GM21723 (cell line): Measurements from ENCODE around the gene SNRPA.

Source experiments
- ATAC-seq: cut with Tn5 transposase; IDR thresholded peaks from one replicate; pipeline ENCODE4 v1.9.1; 2021; ENCODE audit warnings: mild to moderate bottlenecking, moderate library complexity; ENCODE audit not compliant: unreplicated experiment

SNRPA gene

DNA sequence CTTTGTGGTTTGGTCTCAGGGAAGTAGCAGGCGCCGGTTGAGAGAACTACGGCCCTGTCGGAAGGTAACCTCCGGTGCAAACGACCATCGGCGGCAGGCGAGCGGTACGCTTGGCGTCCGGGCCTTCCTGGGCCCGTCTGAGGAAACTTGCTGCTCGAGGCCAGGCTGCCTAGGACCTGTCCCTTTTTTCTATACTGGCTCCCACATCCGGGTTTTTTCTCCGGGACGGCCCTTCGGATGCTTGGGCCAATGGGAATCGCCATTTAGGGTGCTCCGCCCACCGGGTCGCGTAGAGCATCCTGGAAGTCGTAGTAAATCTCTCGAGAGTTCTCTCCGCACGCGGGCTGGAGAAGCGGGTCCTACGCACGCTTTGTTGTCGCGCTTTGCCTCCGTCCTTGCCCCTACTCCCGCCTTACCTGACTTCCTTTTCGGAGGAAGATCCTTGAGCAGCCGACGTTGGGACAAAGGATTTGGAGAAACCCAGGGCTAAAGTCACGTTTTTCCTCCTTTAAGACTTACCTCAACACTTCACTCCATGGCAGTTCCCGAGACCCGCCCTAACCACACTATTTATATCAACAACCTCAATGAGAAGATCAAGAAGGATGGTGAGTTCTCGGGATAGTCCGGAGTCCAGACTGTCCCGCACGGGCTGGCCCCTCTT, at the start of gene SNRPA:
SNRPA (plus strand) TSS at position 330 of the 664 bp plus-strand sequence; CDS start at position 536, 206 bp downstream.
- peak; percentile 57 for ATAC-seq

GRCh38 chr19:40701758-40702157, 49.2 kb upstream of the SNRPA start:
- ATAC-seq, result no peak

DNA sequence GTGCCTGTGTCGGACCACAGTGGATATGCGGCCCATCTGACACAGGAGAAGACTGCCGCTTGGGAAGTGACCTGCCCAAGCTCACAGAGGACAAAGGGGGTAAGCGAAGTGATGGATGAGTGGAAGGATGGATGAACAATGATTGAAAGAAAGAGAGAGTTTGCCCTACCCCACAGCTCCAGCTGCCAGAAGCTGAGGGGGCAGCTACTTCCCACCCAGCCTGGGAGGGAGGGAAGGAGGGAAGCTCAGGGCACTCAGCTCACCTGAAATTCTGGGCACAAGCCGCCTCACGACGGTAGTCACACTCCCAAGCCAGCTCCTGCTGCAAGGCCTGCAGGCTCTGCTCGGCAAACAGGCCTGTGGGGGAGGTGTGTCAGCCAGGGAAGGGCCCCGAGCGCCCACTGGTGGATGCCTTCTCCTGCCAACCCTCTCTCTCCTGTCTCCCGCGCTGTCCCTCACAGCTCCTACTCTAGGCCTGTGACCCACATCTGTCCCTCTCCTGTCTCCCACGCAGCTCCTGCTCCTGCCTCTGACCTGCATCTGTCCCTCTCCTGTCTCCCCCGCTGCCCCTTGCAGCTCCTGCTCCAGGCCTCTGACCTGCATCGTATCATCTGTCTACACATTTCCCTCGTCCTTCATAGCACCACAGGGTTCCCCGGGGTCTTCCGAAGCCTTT, 48.5 kb upstream of the SNRPA start:
- ATAC-seq, result no peak

GRCh38 chr19:40703029-40703755, 47.8 kb upstream of the SNRPA start:
- ATAC-seq, result no peak

DNA sequence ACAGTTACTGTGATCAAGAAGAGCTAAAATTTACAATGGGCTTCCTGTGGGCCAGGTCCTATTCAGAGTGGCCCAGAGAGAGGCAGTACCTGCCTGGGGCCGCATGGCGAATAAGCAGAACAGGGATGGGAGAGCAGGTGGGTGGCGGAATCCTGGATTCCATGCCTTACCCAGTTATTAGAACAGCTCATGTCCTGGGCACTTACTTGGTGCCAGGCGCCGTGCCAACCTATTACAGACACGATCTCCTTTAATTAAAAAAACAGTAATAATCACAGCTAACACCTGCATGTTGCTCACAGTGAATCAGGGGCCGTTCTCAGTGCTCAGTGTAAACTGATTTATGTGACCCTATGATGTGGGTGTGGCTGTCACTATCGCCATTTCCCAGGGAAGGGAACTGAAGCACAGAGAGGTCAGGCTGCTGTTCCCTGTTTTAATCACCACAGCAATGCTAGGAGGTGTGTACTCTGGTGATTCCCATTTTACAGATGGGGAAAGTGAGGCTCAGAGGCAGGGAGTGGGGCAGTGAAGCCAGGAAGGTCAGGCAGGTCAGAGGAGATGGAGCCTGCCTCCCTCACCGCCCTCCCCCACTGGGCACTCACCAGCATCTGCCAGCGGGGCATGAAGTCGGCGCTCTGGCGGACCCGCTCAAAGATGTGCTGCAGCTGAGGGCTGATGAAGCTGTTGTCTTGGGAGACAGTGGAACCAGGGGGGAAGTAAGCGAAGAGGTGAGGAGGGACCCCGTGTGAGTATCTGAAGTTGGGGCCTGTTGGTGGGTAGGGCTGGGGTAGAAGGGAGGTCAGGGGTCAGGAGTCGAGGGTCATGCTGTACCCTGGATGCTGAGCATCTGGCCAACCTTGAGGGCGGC, 46.3 kb upstream of the SNRPA start:
- ATAC-seq, result no peak

GRCh38 chr19:40705362-40705651, 45.7 kb upstream of the SNRPA start:
- no peak for ATAC-seq

- no peak for ATAC-seq
These were observed 44.9 kb upstream of the SNRPA start for GRCh38 chr19:40705950-40706619.

DNA sequence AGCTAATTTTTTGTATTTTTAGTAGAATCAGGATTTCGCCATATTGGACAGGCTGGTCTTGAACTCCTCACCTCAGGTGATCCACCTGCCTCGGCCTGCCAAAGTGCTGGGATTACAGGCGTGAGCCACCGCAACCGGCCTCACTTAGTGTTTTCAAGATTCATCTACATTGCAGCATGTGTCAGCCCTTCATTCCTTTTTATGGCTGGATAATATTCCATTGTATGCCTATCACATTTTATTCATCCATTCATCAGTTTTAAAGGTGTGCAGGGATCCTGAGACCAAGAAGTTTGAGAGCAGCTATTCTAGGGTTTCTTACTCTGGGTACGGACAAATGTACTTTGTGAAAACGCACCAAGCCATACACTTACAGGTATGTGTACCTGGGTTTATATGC, 43.4 kb upstream of the SNRPA start:
- no peak for ATAC-seq

DNA sequence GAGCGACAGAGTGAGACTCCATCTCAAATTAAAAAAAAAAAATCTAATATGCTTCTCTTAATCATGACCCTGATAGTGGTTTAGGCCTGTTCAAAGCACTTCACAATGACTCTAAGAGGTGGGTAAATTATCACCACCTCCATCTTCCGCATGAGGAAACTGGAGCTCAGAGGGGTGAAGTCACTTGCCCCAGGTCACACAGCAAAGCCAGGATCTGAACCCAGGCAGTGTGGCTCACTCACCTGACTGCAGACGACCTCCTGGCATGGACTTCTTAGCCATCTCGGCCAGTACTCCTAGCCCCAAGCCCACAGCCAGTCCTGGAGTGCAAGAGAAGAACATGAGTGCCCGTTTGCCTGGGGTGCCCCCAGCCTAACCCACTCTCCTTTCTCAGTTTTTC, 41.2 kb upstream of the SNRPA start:
- ATAC-seq, result no peak

- no peak for ATAC-seq
These were observed 37.1 kb upstream of the SNRPA start for GRCh38 chr19:40713939-40714338.

GRCh38 chr19:40714441-40715299, 36.3 kb upstream of the SNRPA start:
- peak; percentile 48 for ATAC-seq

DNA sequence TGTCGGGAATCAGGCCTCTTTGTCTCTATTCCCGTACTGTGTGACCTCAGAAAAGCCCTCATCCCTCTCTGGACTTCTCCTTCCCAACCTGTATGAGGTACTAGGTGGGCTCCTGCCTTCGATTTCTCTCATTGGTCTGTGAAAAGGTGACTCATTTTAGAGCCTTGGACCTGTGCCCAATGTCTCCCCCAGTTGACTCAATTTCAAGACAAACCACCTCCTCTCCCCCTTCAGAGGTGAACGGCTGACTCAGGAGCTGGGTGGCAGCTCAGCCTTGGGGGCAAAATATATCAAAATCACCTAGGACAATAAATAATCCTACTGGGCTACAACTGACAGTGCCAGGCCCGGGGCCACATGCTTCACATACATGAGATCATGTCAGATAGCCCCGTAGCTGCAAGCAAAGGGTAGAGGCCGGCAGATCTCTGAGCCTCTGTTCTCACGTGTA, 34.9 kb upstream of the SNRPA start:
- no peak for ATAC-seq

- ATAC-seq, result peak; percentile 58
These were observed 34.3 kb upstream of the SNRPA start, which contains the start of the genes COQ8B and ITPKC for GRCh38 chr19:40716482-40717324. Gene COQ8B (minus strand): TSS chr19:40716886. CDS start chr19:40714632, 2,254 bp downstream. Gene ITPKC (plus strand): TSS chr19:40717112. CDS start chr19:40717136, 24 bp downstream.

DNA sequence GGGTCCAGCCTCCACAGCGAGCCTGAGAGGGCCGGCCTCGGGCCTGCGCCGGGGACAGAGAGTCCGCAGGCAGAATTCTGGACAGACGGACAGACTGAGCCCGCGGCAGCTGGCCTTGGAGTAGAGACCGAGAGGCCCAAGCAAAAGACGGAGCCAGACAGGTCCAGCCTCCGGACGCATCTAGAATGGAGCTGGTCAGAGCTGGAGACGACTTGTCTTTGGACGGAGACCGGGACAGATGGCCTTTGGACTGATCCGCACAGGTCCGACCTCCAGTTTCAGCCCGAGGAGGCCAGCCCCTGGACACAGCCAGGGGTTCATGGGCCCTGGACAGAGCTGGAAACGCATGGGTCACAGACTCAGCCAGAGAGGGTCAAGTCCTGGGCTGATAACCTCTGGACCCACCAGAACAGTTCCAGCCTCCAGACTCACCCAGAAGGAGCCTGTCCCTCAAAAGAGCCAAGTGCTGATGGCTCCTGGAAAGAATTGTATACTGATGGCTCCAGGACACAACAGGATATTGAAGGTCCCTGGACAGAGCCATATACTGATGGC, 33.6 kb upstream of the SNRPA start:
- no peak for ATAC-seq

- no peak for ATAC-seq
These were observed 32.9 kb upstream of the SNRPA start for GRCh38 chr19:40717880-40718773.

- ATAC-seq, result no peak
These were observed 32.1 kb upstream of the SNRPA start for GRCh38 chr19:40718774-40719391.

- no peak for ATAC-seq
These were observed 31.5 kb upstream of the SNRPA start for GRCh38 chr19:40719414-40719894.
